ENCODE data around the gene FRMD8.

DNA sequence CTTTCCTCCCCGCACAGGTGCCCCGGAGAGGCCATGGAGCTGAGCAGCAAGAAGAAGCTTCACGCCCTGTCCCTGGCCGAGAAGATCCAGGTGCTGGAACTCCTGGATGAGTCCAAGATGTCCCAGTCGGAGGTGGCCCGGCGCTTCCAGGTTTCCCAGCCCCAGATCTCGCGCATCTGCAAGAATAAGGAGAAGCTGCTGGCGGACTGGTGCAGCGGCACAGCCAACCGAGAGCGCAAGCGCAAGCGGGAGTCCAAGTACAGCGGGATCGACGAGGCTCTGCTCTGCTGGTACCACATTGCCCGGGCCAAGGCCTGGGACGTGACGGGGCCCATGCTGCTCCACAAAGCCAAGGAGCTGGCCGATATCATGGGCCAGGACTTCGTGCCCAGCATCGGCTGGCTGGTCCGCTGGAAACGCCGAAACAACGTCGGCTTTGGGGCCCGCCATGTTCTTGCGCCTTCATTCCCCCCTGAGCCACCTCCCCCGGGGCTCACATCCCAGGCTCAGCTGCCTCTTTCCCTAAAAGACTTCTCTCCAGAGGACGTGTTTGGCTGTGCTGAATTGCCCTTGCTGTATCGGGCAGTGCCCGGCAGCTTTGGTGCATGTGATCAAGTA, 30.6 kb upstream of the FRMD8 start:
- TF ChIP-seq, protein P1, sequence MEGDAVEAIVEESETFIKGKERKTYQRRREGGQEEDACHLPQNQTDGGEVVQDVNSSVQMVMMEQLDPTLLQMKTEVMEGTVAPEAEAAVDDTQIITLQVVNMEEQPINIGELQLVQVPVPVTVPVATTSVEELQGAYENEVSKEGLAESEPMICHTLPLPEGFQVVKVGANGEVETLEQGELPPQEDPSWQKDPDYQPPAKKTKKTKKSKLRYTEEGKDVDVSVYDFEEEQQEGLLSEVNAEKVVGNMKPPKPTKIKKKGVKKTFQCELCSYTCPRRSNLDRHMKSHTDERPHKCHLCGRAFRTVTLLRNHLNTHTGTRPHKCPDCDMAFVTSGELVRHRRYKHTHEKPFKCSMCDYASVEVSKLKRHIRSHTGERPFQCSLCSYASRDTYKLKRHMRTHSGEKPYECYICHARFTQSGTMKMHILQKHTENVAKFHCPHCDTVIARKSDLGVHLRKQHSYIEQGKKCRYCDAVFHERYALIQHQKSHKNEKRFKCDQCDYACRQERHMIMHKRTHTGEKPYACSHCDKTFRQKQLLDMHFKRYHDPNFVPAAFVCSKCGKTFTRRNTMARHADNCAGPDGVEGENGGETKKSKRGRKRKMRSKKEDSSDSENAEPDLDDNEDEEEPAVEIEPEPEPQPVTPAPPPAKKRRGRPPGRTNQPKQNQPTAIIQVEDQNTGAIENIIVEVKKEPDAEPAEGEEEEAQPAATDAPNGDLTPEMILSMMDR (IDR thresholded peaks at IDR 0.05; ENCODE audit: poor library complexity) = no peak
- TF ChIP-seq EZH2 (IDR thresholded peaks at IDR 0.05; ENCODE audit: borderline replicate concordance) (no peak), EZH2phosphoT487 (IDR thresholded peaks at IDR 0.05; ENCODE audit: low read depth, severe bottlenecking, unreplicated experiment) (no peak)
